ENCODE measurements around the gene TBC1D5. TPM values are rescaled to one million over a fixed set of nuclear protein-coding genes. Genes with fewer than 3 reads are reported as not detected.

The TBC1D5 gene
- total RNA-seq, 2 donors from 2014 or later: 46.8 to 71.1 TPM

- H3K27ac ChIP-seq: no peak overlapping the region
- no peak for TF ChIP-seq POLR2A (IDR thresholded peaks at IDR 0.05)
- TF ChIP-seq, protein P1, sequence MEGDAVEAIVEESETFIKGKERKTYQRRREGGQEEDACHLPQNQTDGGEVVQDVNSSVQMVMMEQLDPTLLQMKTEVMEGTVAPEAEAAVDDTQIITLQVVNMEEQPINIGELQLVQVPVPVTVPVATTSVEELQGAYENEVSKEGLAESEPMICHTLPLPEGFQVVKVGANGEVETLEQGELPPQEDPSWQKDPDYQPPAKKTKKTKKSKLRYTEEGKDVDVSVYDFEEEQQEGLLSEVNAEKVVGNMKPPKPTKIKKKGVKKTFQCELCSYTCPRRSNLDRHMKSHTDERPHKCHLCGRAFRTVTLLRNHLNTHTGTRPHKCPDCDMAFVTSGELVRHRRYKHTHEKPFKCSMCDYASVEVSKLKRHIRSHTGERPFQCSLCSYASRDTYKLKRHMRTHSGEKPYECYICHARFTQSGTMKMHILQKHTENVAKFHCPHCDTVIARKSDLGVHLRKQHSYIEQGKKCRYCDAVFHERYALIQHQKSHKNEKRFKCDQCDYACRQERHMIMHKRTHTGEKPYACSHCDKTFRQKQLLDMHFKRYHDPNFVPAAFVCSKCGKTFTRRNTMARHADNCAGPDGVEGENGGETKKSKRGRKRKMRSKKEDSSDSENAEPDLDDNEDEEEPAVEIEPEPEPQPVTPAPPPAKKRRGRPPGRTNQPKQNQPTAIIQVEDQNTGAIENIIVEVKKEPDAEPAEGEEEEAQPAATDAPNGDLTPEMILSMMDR (IDR thresholded peaks at IDR 0.05): no peak
- no peak overlapping the region for H3K4me3 ChIP-seq
- no peaks in the 10 kb centered on the region for H3K36me3 ChIP-seq (replicated peaks in 1 of 2; ENCODE audit: insufficient read depth in 1 of 2, low read depth in 2 of 2)
- no peaks in the 10 kb centered on the region for H3K9me3 ChIP-seq
- no peak for DNase-seq
- WGBS, 2 donors: 49 to 59% methylated on average over 2 of the region's 2 CpGs
- H3K27me3 ChIP-seq: no peaks in the 10 kb centered on the region
- H3K4me1 ChIP-seq: no peaks in the 10 kb centered on the region
- intact Hi-C loops (cut with DNase I): no loop called here
- no peak for ATAC-seq
Measured at GRCh38 chr3:17125738-17126442, 616.5 kb downstream of the TBC1D5 start.

GRCh38 chr3:17122758-17123157 is 619.7 kb downstream of the TBC1D5 start:
- Histone ChIP-seq H3K36me3 (replicated peaks in 1 of 2; ENCODE audit: insufficient read depth in 1 of 2, low read depth in 2 of 2) (no peaks in the 10 kb centered on the region), H3K27me3 (no peaks in the 10 kb centered on the region), H3K9me3 (no peaks in the 10 kb centered on the region), H3K27ac (no peak overlapping the region), H3K4me1 (no peaks in the 10 kb centered on the region), H3K4me3 (no peak overlapping the region)
- DNase-seq: no peak
- intact Hi-C loops (cut with DNase I): no loop called here
- ATAC-seq: no peak
- WGBS, 2 donors: 81 to 83% methylated on average over 3 of the region's 3 CpGs
- no peak for TF ChIP-seq POLR2A (IDR thresholded peaks at IDR 0.05)
- TF ChIP-seq, protein P1 (IDR thresholded peaks at IDR 0.05): no peak

DNA sequence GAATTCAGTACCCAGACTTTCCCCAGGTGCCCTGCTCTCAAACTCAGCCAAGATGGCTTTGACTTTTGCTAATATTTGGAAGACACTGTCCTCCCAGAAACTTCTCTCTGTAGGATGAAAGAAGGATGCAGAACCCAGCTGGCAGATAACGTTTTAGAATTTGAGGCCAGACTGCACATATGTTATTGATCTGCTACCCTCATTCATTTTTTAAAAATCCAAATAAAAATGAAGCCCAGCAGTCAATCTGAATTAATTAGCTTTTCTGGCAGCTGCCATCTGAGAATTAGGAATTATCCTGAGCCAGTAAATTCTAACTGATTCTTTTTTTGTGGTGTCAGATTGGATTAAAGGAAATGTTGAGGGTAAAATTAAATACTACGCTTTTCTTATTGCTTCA is 621.1 kb downstream of the TBC1D5 start:
- WGBS, 2 donors: 58 to 74% methylated on average over 2 of the region's 2 CpGs
- no peak for DNase-seq
- Histone ChIP-seq H3K4me3 (no peak overlapping the region), H3K4me1 (no peaks in the 10 kb centered on the region), H3K9me3 (no peaks in the 10 kb centered on the region), H3K27me3 (no peaks in the 10 kb centered on the region), H3K36me3 (replicated peaks in 1 of 2; ENCODE audit: insufficient read depth in 1 of 2, low read depth in 2 of 2) (no peaks in the 10 kb centered on the region), H3K27ac (no peak overlapping the region)
- ATAC-seq: no peak
- TF ChIP-seq, protein P1 (IDR thresholded peaks at IDR 0.05): no peak
- intact Hi-C loops (cut with DNase I): no loop called here

DNA sequence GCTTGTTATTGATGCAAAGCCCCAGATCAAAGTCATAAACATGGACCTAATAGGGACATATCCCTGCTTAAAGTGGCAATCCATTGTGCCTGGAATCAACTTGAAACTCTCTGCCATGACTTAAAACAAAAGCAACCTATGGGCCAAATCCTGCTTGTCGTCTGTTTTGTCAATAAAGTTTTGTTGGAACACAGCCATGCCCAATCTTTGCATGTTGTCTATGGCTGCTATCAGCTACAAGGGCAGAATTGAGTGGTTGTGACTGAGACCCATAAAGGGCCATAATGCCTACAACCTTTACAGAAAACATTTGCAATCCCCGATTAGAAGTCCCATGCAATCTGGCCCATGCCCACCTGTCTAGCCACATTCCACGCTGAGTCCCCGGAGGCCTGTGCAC is 622.3 kb downstream of the TBC1D5 start:
- DNase-seq: no peak
- no peak for TF ChIP-seq POLR2A (IDR thresholded peaks at IDR 0.05)
- TF ChIP-seq, protein P1 (IDR thresholded peaks at IDR 0.05): no peak
- Histone ChIP-seq H3K27me3 (no peaks in the 10 kb centered on the region), H3K4me1 (no peaks in the 10 kb centered on the region), H3K36me3 (replicated peaks in 1 of 2; ENCODE audit: insufficient read depth in 1 of 2, low read depth in 2 of 2) (no peaks in the 10 kb centered on the region), H3K9me3 (no peaks in the 10 kb centered on the region), H3K27ac (no peak overlapping the region), H3K4me3 (no peak overlapping the region)
- intact Hi-C loops (cut with DNase I): no loop called here
- ATAC-seq: no peak
- WGBS, 2 donors: 76% methylated on average over 4 of the region's 4 CpGs
